GM12878 (cell line): Measurements from ENCODE around the gene OR56A5.

Source experiments
- CREB1 ChIP-seq: IDR thresholded peaks from 2 replicates; pipeline ENCODE4 v1.6.1; 2012; ENCODE audit warnings: low read depth, mild to moderate bottlenecking, inconsistent platforms
- MYC ChIP-seq: IDR thresholded peaks from 2 replicates; pipeline ENCODE4 v1.6.1; 2011; ENCODE audit warnings: mild to moderate bottlenecking, low read length, moderate library complexity, inconsistent platforms; ENCODE audit not compliant: insufficient read depth, insufficient replicate concordance, insufficient read length, severe bottlenecking
- POLR2A ChIP-seq: IDR thresholded peaks from 2 replicates; pipeline ENCODE4 v1.6.1; 2011; ENCODE audit warnings: low read depth, mild to moderate bottlenecking, low read length
- TAF1 ChIP-seq: IDR thresholded peaks from 2 replicates; pipeline ENCODE4 v1.6.1; 2011; ENCODE audit warnings: mild to moderate bottlenecking, low read depth, low read length, borderline replicate concordance
- TF ChIP-seq, protein P1 (sequence below), 3 experiments: IDR thresholded peaks in 2 of 3; conservative IDR thresholded peaks in 1 of 3; 2 replicates each; pipeline ENCODE4 v1.5.1; 2011; ENCODE audit warnings: low read depth in 3 of 3, low read length in 3 of 3, mild to moderate bottlenecking in 3 of 3, control low read depth in 2 of 3, moderate library complexity in 2 of 3, inconsistent platforms in 1 of 3, mixed read lengths in 1 of 3; ENCODE audit not compliant: control insufficient read depth in 2 of 3, insufficient read depth in 1 of 3; ENCODE audit errors: extremely low read depth in 1 of 3
- TF ChIP-seq, protein P2 (sequence below): IDR thresholded peaks from 2 replicates; pipeline ENCODE4 v1.6.1; 2012; ENCODE audit warnings: mild to moderate bottlenecking, low read depth, low read length

GRCh38 chr11:5928811-5929210 is 39.5 kb downstream of the OR56A5 start:
- no peak for TF ChIP-seq CREB1
- TF ChIP-seq POLR2A = no peak
- TF ChIP-seq, protein P1, sequence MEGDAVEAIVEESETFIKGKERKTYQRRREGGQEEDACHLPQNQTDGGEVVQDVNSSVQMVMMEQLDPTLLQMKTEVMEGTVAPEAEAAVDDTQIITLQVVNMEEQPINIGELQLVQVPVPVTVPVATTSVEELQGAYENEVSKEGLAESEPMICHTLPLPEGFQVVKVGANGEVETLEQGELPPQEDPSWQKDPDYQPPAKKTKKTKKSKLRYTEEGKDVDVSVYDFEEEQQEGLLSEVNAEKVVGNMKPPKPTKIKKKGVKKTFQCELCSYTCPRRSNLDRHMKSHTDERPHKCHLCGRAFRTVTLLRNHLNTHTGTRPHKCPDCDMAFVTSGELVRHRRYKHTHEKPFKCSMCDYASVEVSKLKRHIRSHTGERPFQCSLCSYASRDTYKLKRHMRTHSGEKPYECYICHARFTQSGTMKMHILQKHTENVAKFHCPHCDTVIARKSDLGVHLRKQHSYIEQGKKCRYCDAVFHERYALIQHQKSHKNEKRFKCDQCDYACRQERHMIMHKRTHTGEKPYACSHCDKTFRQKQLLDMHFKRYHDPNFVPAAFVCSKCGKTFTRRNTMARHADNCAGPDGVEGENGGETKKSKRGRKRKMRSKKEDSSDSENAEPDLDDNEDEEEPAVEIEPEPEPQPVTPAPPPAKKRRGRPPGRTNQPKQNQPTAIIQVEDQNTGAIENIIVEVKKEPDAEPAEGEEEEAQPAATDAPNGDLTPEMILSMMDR (IDR thresholded peaks at IDR 0.05 in 2 of 3, conservative IDR thresholded peaks at IDR 0.05 in 1 of 3; ENCODE audit: control insufficient read depth in 2 of 3, extremely low read depth in 1 of 3, insufficient read depth in 1 of 3, low read depth in 3 of 3, low read length in 3 of 3) = no peak
- TF ChIP-seq MYC = no peak
- TF ChIP-seq, protein P2, sequence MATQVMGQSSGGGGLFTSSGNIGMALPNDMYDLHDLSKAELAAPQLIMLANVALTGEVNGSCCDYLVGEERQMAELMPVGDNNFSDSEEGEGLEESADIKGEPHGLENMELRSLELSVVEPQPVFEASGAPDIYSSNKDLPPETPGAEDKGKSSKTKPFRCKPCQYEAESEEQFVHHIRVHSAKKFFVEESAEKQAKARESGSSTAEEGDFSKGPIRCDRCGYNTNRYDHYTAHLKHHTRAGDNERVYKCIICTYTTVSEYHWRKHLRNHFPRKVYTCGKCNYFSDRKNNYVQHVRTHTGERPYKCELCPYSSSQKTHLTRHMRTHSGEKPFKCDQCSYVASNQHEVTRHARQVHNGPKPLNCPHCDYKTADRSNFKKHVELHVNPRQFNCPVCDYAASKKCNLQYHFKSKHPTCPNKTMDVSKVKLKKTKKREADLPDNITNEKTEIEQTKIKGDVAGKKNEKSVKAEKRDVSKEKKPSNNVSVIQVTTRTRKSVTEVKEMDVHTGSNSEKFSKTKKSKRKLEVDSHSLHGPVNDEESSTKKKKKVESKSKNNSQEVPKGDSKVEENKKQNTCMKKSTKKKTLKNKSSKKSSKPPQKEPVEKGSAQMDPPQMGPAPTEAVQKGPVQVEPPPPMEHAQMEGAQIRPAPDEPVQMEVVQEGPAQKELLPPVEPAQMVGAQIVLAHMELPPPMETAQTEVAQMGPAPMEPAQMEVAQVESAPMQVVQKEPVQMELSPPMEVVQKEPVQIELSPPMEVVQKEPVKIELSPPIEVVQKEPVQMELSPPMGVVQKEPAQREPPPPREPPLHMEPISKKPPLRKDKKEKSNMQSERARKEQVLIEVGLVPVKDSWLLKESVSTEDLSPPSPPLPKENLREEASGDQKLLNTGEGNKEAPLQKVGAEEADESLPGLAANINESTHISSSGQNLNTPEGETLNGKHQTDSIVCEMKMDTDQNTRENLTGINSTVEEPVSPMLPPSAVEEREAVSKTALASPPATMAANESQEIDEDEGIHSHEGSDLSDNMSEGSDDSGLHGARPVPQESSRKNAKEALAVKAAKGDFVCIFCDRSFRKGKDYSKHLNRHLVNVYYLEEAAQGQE = no peak
- no peak for TF ChIP-seq TAF1
